ENCODE measurements around the gene THRAP3.
A peak's percentile ranks its signal among the peaks of the same experiment; 100 is the strongest.
"Not testable (repeated sequence)": the region's sequence is repeated elsewhere in the genome, so short reads cannot be mapped to it uniquely, and the experiment has no call there.

The THRAP3 gene

GRCh38 chr1:36187800-36188593 is 36.2 kb upstream of the THRAP3 start:
- H3K9me3 ChIP-seq (ENCODE audit: insufficient read depth, low read length, severe bottlenecking): no peaks in the 10 kb centered on the region
- 0 out of 2 replicates have a peak overlapping the region, but pooled peaks have one; percentile 15 for H3K9ac ChIP-seq (ENCODE audit: low read depth, low read length)
- ATAC-seq (ENCODE audit: insufficient read depth, low read depth) (peak; percentile 97), DNase-seq (peak; percentile 81)
- 0 out of 2 replicates have a peak overlapping the region, but pooled peaks have one; percentile 9 for H3K27ac ChIP-seq (ENCODE audit: low read length)
- no peaks in the 10 kb centered on the region for H3K79me2 ChIP-seq (ENCODE audit: insufficient read depth, low read length)
- peaks cover 5% of the 10 kb centered on the region for H3K4me1 ChIP-seq (ENCODE audit: insufficient read depth, low read length)
- H4K20me1 ChIP-seq (ENCODE audit: insufficient read depth, low read length): no peaks in the 10 kb centered on the region
- no peaks in the 10 kb centered on the region for H3K27me3 ChIP-seq (ENCODE audit: insufficient read depth, low read length, poor library complexity)
- no peaks in the 10 kb centered on the region for H3K36me3 ChIP-seq (ENCODE audit: insufficient read depth, low read length)
- H2AFZ ChIP-seq (ENCODE audit: low read depth, low read length): peak overlapping the region; percentile 72
- H3K4me3 ChIP-seq (ENCODE audit: low read depth in 1 of 2, low read length in 2 of 2): no peak overlapping the region
- TF ChIP-seq CTCF (IDR thresholded peaks at IDR 0.05; ENCODE audit: borderline replicate concordance, extremely low read depth, low read length, poor library complexity, severe bottlenecking) (peak; percentile 95), EZH2 (IDR thresholded peaks at IDR 0.05; ENCODE audit: borderline replicate concordance, low read depth, low read length, severe bottlenecking) (no peak)
- H3K4me2 ChIP-seq (ENCODE audit: insufficient read depth, low read length): no peak overlapping the region

- not testable (repeated sequence) for H3K27ac ChIP-seq (ENCODE audit: low read length); H3K4me3 ChIP-seq (ENCODE audit: low read depth in 1 of 2, low read length in 2 of 2); H3K79me2 ChIP-seq (ENCODE audit: insufficient read depth, low read length); H2AFZ ChIP-seq (ENCODE audit: low read depth, low read length); H3K36me3 ChIP-seq (ENCODE audit: insufficient read depth, low read length); H4K20me1 ChIP-seq (ENCODE audit: insufficient read depth, low read length); H3K27me3 ChIP-seq (ENCODE audit: insufficient read depth, low read length, poor library complexity); H3K4me1 ChIP-seq (ENCODE audit: insufficient read depth, low read length); ATAC-seq (ENCODE audit: insufficient read depth, low read depth); H3K9ac ChIP-seq (ENCODE audit: low read depth, low read length); H3K4me2 ChIP-seq (ENCODE audit: insufficient read depth, low read length); DNase-seq; H3K9me3 ChIP-seq (ENCODE audit: insufficient read depth, low read length, severe bottlenecking)
These were observed 27.4 kb upstream of the THRAP3 start for GRCh38 chr1:36196805-36197204.

- H3K27me3 ChIP-seq (ENCODE audit: insufficient read depth, low read length, poor library complexity): peaks cover 9% of the 10 kb centered on the region
- TF ChIP-seq EZH2 (IDR thresholded peaks at IDR 0.05; ENCODE audit: borderline replicate concordance, low read depth, low read length, severe bottlenecking) (no peak), CTCF (IDR thresholded peaks at IDR 0.05; ENCODE audit: borderline replicate concordance, extremely low read depth, low read length, poor library complexity, severe bottlenecking) (no peak)
- DNase-seq (no peak), ATAC-seq (ENCODE audit: insufficient read depth, low read depth) (no peak)
- H4K20me1 ChIP-seq (ENCODE audit: insufficient read depth, low read length): no peaks in the 10 kb centered on the region
- no peak overlapping the region for H3K9ac ChIP-seq (ENCODE audit: low read depth, low read length)
- no peak overlapping the region for H2AFZ ChIP-seq (ENCODE audit: low read depth, low read length)
- no peaks in the 10 kb centered on the region for H3K9me3 ChIP-seq (ENCODE audit: insufficient read depth, low read length, severe bottlenecking)
- no peak overlapping the region for H3K4me2 ChIP-seq (ENCODE audit: insufficient read depth, low read length)
- no peak overlapping the region for H3K4me3 ChIP-seq (ENCODE audit: low read depth in 1 of 2, low read length in 2 of 2)
- no peaks in the 10 kb centered on the region for H3K79me2 ChIP-seq (ENCODE audit: insufficient read depth, low read length)
- no peaks in the 10 kb centered on the region for H3K36me3 ChIP-seq (ENCODE audit: insufficient read depth, low read length)
- H3K27ac ChIP-seq (ENCODE audit: low read length): no peak overlapping the region
- no peaks in the 10 kb centered on the region for H3K4me1 ChIP-seq (ENCODE audit: insufficient read depth, low read length)
These were observed 25.6 kb upstream of the THRAP3 start for GRCh38 chr1:36198641-36199040.

- no peak overlapping the region for H3K27ac ChIP-seq (ENCODE audit: low read length)
- ATAC-seq (ENCODE audit: insufficient read depth, low read depth) (no peak), DNase-seq (no peak)
- H3K4me3 ChIP-seq (ENCODE audit: low read depth in 1 of 2, low read length in 2 of 2): no peak overlapping the region
- 0 out of 2 replicates have a peak overlapping the region, but pooled peaks have one; percentile 4 for H2AFZ ChIP-seq (ENCODE audit: low read depth, low read length)
- TF ChIP-seq CTCF (IDR thresholded peaks at IDR 0.05; ENCODE audit: borderline replicate concordance, extremely low read depth, low read length, poor library complexity, severe bottlenecking) (no peak), EZH2 (IDR thresholded peaks at IDR 0.05; ENCODE audit: borderline replicate concordance, low read depth, low read length, severe bottlenecking) (no peak)
- H3K79me2 ChIP-seq (ENCODE audit: insufficient read depth, low read length): no peaks in the 10 kb centered on the region
- H3K4me1 ChIP-seq (ENCODE audit: insufficient read depth, low read length): no peaks in the 10 kb centered on the region
- H3K36me3 ChIP-seq (ENCODE audit: insufficient read depth, low read length): no peaks in the 10 kb centered on the region
- H3K9ac ChIP-seq (ENCODE audit: low read depth, low read length): no peak overlapping the region
- H3K4me2 ChIP-seq (ENCODE audit: insufficient read depth, low read length): no peak overlapping the region
- no peaks in the 10 kb centered on the region for H3K9me3 ChIP-seq (ENCODE audit: insufficient read depth, low read length, severe bottlenecking)
- no peaks in the 10 kb centered on the region for H4K20me1 ChIP-seq (ENCODE audit: insufficient read depth, low read length)
- H3K27me3 ChIP-seq (ENCODE audit: insufficient read depth, low read length, poor library complexity): peaks cover 9% of the 10 kb centered on the region
These were observed 24.1 kb upstream of the THRAP3 start for GRCh38 chr1:36199934-36200741.
